H54 (cell line): ENCODE measurements around the gene CDH20.
"Not testable (repeated sequence)": the region's sequence is repeated elsewhere in the genome, so short reads cannot be mapped to it uniquely, and the experiment has no call there.

Source experiments
- DNase-seq: peaks from one replicate; pipeline ENCODE4 v3.0.0; 2011; ENCODE audit warnings: low spot score, mixed read lengths; ENCODE audit not compliant: insufficient read length
- FAIRE-seq: peaks from 3 replicates; lab custom pipeline; 2011; peaks lifted over from hg19 to GRCh38; lab: Jason Lieb, UNC
- POLR2A ChIP-seq: IDR thresholded peaks from 2 replicates; pipeline ENCODE4 v1.6.1; 2011; ENCODE audit warnings: low read depth, mild to moderate bottlenecking, low read length

CDH20 gene

GRCh38 chr18:61364953-61365352 is 31.7 kb downstream of the CDH20 start:
- no peak for FAIRE-seq
- no peak for TF ChIP-seq POLR2A

GRCh38 chr18:61368001-61368400 is 34.8 kb downstream of the CDH20 start:
- DNase-seq (no peak), FAIRE-seq (no peak)
- TF ChIP-seq POLR2A = no peak

More at GRCh38 chr18:61364953-61365352, 31.7 kb downstream of the CDH20 start:
- no peak for DNase-seq

GRCh38 chr18:61369671-61370070 is 36.4 kb downstream of the CDH20 start:
- not testable (repeated sequence) for FAIRE-seq, DNase-seq

- DNase-seq (no peak), FAIRE-seq (no peak)
- no peak for TF ChIP-seq POLR2A
These were observed 37.9 kb downstream of the CDH20 start for GRCh38 chr18:61371111-61371510.

- no peak for TF ChIP-seq POLR2A
- FAIRE-seq (no peak), DNase-seq (no peak)
These were observed 46.6 kb downstream of the CDH20 start for GRCh38 chr18:61379827-61380226.

GRCh38 chr18:61388010-61388409 is 54.8 kb downstream of the CDH20 start:
- TF ChIP-seq POLR2A = no peak
- no peak for FAIRE-seq
- DNase-seq = no peak

- TF ChIP-seq POLR2A = no peak
- FAIRE-seq (no peak), DNase-seq (no peak)
These were observed 61.8 kb downstream of the CDH20 start for GRCh38 chr18:61394983-61395382.

GRCh38 chr18:61397222-61397621 is 64.0 kb downstream of the CDH20 start:
- DNase-seq (no peak), FAIRE-seq (no peak)
- TF ChIP-seq POLR2A = no peak

- no peak for DNase-seq
- no peak for FAIRE-seq
- no peak for TF ChIP-seq POLR2A
These were observed 65.9 kb downstream of the CDH20 start for GRCh38 chr18:61398961-61399705.

- FAIRE-seq (no peak), DNase-seq (no peak)
- no peak for TF ChIP-seq POLR2A
These were observed 66.9 kb downstream of the CDH20 start for GRCh38 chr18:61400016-61400635.

- DNase-seq (no peak), FAIRE-seq (no peak)
- TF ChIP-seq POLR2A = no peak
These were observed 67.5 kb downstream of the CDH20 start for GRCh38 chr18:61400716-61401115.

- no peak for FAIRE-seq
- no peak for DNase-seq
- TF ChIP-seq POLR2A = no peak
These were observed 69.5 kb downstream of the CDH20 start for GRCh38 chr18:61402726-61403125.

- FAIRE-seq = no peak
- no peak for TF ChIP-seq POLR2A
- no peak for DNase-seq
These were observed 80.2 kb downstream of the CDH20 start for GRCh38 chr18:61413396-61413795.

GRCh38 chr18:61414086-61414485 is 80.9 kb downstream of the CDH20 start:
- DNase-seq = no peak
- no peak for FAIRE-seq
- no peak for TF ChIP-seq POLR2A

GRCh38 chr18:61419763-61420162 is 86.5 kb downstream of the CDH20 start:
- FAIRE-seq (no peak), DNase-seq (no peak)
- TF ChIP-seq POLR2A = no peak
